ENCODE results near the gene HTR3A. TPM values are rescaled to one million over a fixed set of nuclear protein-coding genes. Genes with fewer than 3 reads are reported as not detected.
A peak's percentile ranks its signal among the peaks of the same experiment; 100 is the strongest.

HTR3A gene
- total and polyA plus RNA-seq, 9 of the 15 experiments (the other 6 are each of a cell fraction or from before 2014, with no cell fraction given): not detected

DNA sequence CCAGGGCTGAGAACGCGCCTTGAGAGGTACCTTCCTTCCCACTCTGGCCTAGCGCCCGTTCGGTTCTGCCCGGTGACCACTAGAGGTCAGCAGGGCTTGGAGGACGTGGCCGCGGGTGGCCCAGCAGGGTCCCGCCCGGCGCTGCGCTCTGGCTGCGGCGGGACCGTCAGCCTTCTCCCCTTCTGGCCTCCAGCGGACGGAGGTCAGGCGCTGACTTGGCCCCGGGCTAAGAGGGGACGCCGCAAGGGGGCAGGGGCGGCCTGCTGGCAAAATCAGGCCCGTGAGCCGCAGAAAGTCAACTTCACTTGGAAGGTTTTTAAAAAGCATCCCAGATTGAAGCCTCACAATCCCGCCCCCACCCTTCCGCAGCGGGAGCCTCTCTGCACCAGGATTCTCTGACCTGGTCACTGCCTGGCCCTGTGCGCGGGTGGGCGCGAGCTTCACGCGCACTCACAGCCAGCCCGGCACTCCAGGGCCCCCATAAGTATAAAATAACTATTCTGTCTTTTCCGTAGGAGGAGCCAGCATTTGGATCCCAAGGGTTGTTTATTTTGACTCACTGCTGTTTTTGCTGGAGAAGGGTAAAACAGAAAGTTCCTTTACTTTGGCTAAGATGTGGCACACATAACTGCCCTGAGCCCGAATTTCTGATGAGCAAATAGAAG is 61.4 kb downstream of the HTR3A start (continued):
- TF ChIP-seq YY1 (IDR thresholded peaks at IDR 0.05; ENCODE audit: borderline replicate concordance in 1 of 3, control insufficient read depth in 1 of 3, extremely low read depth in 1 of 3, insufficient read depth in 3 of 3, insufficient read length in 1 of 3, insufficient replicate concordance in 2 of 3, low read depth in 1 of 3, low read length in 2 of 3) (peak in 1 of 3 experiments; percentile 21), NR1H2 (CRISPR knock-in tag; IDR thresholded peaks at IDR 0.05) (no peak), MEF2D (tag; conservative IDR thresholded peaks at IDR 0.05; ENCODE audit: low read depth) (no peak), NR2C2 (CRISPR knock-in tag; IDR thresholded peaks at IDR 0.05) (no peak), NR2C2 (tag; IDR thresholded peaks at IDR 0.05) (no peak), STAG1 (CRISPR knock-in tag; IDR thresholded peaks at IDR 0.05; ENCODE audit: borderline replicate concordance) (peak; percentile 92), CREBBP (IDR thresholded peaks at IDR 0.05; ENCODE audit: low read depth, low read length) (no peak), ZNF707 (CRISPR knock-in tag; conservative IDR thresholded peaks at IDR 0.05) (no peak), MYC (IDR thresholded peaks at IDR 0.05; ENCODE audit: low read depth, low read length) (no peak), MYC (CRISPR knock-in tag; IDR thresholded peaks at IDR 0.05; ENCODE audit: borderline replicate concordance, low read depth) (no peak), MAFG (tag; conservative IDR thresholded peaks at IDR 0.05) (no peak), RFX1 (IDR thresholded peaks at IDR 0.05) (no peak), RNF2 (IDR thresholded peaks at IDR 0.05) (0 out of 2 replicates have a peak, but pooled peaks have one; percentile 16), ZNF184 (CRISPR knock-in tag; IDR thresholded peaks at IDR 0.05) (no peak)
- TF ChIP-seq, protein P1, sequence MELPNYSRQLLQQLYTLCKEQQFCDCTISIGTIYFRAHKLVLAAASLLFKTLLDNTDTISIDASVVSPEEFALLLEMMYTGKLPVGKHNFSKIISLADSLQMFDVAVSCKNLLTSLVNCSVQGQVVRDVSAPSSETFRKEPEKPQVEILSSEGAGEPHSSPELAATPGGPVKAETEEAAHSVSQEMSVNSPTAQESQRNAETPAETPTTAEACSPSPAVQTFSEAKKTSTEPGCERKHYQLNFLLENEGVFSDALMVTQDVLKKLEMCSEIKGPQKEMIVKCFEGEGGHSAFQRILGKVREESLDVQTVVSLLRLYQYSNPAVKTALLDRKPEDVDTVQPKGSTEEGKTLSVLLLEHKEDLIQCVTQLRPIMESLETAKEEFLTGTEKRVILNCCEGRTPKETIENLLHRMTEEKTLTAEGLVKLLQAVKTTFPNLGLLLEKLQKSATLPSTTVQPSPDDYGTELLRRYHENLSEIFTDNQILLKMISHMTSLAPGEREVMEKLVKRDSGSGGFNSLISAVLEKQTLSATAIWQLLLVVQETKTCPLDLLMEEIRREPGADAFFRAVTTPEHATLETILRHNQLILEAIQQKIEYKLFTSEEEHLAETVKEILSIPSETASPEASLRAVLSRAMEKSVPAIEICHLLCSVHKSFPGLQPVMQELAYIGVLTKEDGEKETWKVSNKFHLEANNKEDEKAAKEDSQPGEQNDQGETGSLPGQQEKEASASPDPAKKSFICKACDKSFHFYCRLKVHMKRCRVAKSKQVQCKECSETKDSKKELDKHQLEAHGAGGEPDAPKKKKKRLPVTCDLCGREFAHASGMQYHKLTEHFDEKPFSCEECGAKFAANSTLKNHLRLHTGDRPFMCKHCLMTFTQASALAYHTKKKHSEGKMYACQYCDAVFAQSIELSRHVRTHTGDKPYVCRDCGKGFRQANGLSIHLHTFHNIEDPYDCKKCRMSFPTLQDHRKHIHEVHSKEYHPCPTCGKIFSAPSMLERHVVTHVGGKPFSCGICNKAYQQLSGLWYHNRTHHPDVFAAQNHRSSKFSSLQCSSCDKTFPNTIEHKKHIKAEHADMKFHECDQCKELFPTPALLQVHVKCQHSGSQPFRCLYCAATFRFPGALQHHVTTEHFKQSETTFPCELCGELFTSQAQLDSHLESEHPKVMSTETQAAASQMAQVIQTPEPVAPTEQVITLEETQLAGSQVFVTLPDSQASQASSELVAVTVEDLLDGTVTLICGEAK (IDR thresholded peaks at IDR 0.05): no peak
- TF ChIP-seq, protein P1 (CRISPR knock-in tag; IDR thresholded peaks at IDR 0.05): no peak
